Effector memory CD4-positive, alpha-beta T cell (primary cell): ENCODE data around the gene SH3PXD2A.

Experiments
- DNase-seq, 3 donors: peaks; one replicate each; pipeline ENCODE4 v3.0.0-alpha.2; 2020
- H3K27ac ChIP-seq: 2 replicates; pipeline ENCODE4 v1.7.0; 2013; ENCODE audit warnings: mild to moderate bottlenecking, low read length, moderate library complexity; ENCODE audit not compliant: insufficient read depth, poor library complexity, severe bottlenecking
- H3K27me3 ChIP-seq: replicated peaks from 2 replicates; pipeline ENCODE4 v1.7.0; 2013; ENCODE audit warnings: mild to moderate bottlenecking, low read length; ENCODE audit not compliant: insufficient read depth, control insufficient read depth, poor library complexity, severe bottlenecking
- H3K36me3 ChIP-seq: 2 replicates; pipeline ENCODE4 v1.7.0; 2013; ENCODE audit warnings: mild to moderate bottlenecking, low read length, moderate library complexity; ENCODE audit not compliant: control insufficient read depth, insufficient read depth
- H3K4me1 ChIP-seq: 2 replicates; pipeline ENCODE4 v1.7.0; 2013; ENCODE audit warnings: low read length, mild to moderate bottlenecking; ENCODE audit not compliant: control insufficient read depth, insufficient read depth, poor library complexity, severe bottlenecking
- H3K4me3 ChIP-seq: 2 replicates; pipeline ENCODE4 v1.7.0; 2013; ENCODE audit warnings: low read length, low read depth, mild to moderate bottlenecking; ENCODE audit not compliant: insufficient read depth, poor library complexity, severe bottlenecking
- H3K9me3 ChIP-seq: 2 replicates; pipeline ENCODE4 v1.7.0; 2013; ENCODE audit warnings: mild to moderate bottlenecking, low read length, moderate library complexity; ENCODE audit not compliant: control insufficient read depth

SH3PXD2A gene

DNA sequence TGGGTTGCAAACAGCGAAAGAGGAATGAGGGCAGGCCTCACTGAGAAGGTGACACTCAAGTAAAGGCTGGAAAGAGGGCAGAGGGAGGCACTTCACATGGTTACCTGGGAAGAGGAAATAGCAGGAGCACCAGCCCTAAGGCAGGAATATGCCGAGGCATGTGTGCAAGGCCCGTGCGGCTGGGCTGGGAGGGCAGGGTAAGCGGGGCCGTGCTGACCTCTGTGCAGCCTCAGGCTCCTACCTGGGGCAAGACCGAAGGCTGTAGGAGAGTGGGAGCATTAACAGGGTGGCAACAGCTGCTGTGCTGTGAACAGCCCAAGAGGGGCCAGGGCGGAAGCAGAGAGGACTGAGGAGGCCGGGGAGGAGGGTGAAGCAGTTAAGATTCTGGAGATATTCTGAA lies 24.0 kb upstream of the SH3PXD2A start:
- Histone ChIP-seq H3K36me3 (peaks cover 80% of the 10 kb centered on the region), H3K27me3 (no peaks in the 10 kb centered on the region), H3K9me3 (no peaks in the 10 kb centered on the region), H3K4me1 (no peaks in the 10 kb centered on the region), H3K27ac (no peak overlapping the region), H3K4me3 (no peak overlapping the region)
- no peak for DNase-seq

GRCh38 chr10:103877861-103878260 lies 22.5 kb upstream of the SH3PXD2A start:
- no peak for DNase-seq
- no peaks in the 10 kb centered on the region for H3K4me1 ChIP-seq
- no peaks in the 10 kb centered on the region for H3K9me3 ChIP-seq
- H3K36me3 ChIP-seq, result peaks cover 73% of the 10 kb centered on the region
- H3K27me3 ChIP-seq, result no peaks in the 10 kb centered on the region
- no peak overlapping the region for H3K4me3 ChIP-seq
- no peak overlapping the region for H3K27ac ChIP-seq

DNA sequence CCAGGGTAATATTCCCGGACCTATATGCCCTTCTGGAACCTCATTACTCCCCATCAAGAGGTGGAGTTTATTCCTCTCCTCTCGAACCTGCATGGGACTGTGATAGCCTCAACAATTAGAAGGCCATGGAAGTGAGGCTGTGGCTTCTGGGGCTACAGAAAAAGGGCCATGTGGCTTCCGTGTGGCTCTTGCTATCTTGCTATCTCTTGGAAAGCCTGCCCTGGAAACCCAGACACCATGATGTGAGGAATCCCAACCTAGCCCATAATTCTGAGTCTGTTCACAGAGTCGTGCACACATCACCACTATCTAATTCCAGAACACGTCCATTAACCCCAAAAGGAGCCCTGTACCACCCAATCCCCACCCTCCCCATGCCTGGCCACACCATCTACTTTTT lies 20.8 kb upstream of the SH3PXD2A start:
- no peak overlapping the region for H3K4me3 ChIP-seq
- no peaks in the 10 kb centered on the region for H3K4me1 ChIP-seq
- no peak for DNase-seq
- H3K36me3 ChIP-seq, result peaks cover 66% of the 10 kb centered on the region
- no peak overlapping the region for H3K27ac ChIP-seq
- no peaks in the 10 kb centered on the region for H3K9me3 ChIP-seq
- no peaks in the 10 kb centered on the region for H3K27me3 ChIP-seq

- DNase-seq, result no peak
- Histone ChIP-seq H3K27me3 (no peaks in the 10 kb centered on the region), H3K4me3 (no peak overlapping the region), H3K27ac (no peak overlapping the region), H3K9me3 (no peaks in the 10 kb centered on the region), H3K4me1 (no peaks in the 10 kb centered on the region), H3K36me3 (peaks cover 51% of the 10 kb centered on the region)
Measured at GRCh38 chr10:103874730-103875129, 19.4 kb upstream of the SH3PXD2A start.

GRCh38 chr10:103872137-103872931 lies 17.0 kb upstream of the SH3PXD2A start:
- H3K4me1 ChIP-seq, result no peaks in the 10 kb centered on the region
- no peaks in the 10 kb centered on the region for H3K9me3 ChIP-seq
- no peak overlapping the region for H3K4me3 ChIP-seq
- no peak for DNase-seq
- no peak overlapping the region for H3K27ac ChIP-seq
- peaks cover 27% of the 10 kb centered on the region for H3K36me3 ChIP-seq
- no peaks in the 10 kb centered on the region for H3K27me3 ChIP-seq

DNA sequence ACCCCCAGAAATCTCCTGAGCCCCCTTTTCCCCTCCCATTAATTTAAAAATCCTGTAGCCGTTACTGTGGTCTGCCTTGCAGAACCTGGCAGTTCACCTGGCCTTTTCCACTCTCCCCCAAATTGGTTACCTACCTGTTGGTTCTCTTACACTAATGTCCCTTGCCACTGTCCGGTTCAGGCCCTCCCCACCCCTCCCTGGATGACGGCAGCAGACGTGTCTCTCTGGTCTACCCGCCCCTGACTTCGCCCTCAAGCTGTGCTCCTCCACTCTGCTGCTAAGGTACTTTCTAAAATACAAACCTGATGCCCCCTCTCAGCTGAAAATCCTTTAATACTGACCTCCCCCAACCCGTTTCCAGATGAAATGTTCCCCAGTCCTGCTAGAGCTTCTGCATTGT lies 15.6 kb upstream of the SH3PXD2A start:
- Histone ChIP-seq H3K36me3 (peaks cover 17% of the 10 kb centered on the region), H3K27ac (no peak overlapping the region), H3K9me3 (peaks cover 3% of the 10 kb centered on the region), H3K27me3 (no peaks in the 10 kb centered on the region), H3K4me3 (no peak overlapping the region), H3K4me1 (no peaks in the 10 kb centered on the region)
- DNase-seq, result no peak

DNA sequence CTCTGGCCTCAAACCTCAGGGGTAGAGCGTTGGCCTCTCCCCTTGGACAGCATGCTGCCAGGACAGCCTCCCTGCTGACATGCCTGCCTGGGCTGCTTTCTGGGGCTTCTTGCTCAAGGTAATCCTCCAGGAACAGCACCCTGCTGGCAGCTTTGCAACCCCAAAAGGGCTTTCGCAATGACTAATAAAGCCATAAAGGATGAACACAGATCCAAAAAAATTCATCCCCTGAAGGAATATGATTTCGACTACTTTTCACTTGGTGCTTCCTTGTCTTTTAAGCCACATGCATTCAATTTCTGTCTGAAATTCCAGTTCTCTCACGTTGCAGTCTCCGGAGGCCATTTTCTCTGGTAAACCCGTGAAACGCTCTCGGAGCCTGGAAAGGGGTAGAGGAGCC lies 15.1 kb upstream of the SH3PXD2A start:
- H3K4me1 ChIP-seq, result no peaks in the 10 kb centered on the region
- no peaks in the 10 kb centered on the region for H3K27me3 ChIP-seq
- no peak overlapping the region for H3K27ac ChIP-seq
- H3K4me3 ChIP-seq, result no peak overlapping the region
- peaks cover 16% of the 10 kb centered on the region for H3K36me3 ChIP-seq
- peaks cover 6% of the 10 kb centered on the region for H3K9me3 ChIP-seq
- no peak for DNase-seq

DNA sequence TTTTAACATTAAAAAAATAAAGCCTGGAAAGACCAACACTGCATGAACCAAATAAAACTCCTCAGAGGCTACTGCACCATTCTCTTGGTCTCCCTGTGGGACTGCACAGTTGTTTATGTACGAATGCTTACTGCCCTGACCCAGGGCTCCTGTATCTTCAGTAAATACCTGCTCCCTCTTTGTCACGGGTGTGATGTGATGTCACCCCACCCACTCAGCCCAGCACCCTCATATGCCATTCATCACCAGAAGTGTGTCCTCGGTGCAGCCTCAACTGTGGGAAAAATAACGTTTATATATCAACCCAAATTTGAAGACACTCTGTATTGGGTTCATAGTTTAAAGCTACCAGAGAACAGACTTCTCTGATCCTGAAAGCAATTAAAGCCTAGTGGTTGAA lies 14.0 kb upstream of the SH3PXD2A start:
- no peaks in the 10 kb centered on the region for H3K4me1 ChIP-seq
- no peaks in the 10 kb centered on the region for H3K27me3 ChIP-seq
- H3K4me3 ChIP-seq, result no peak overlapping the region
- peaks cover 10% of the 10 kb centered on the region for H3K36me3 ChIP-seq
- no peak overlapping the region for H3K27ac ChIP-seq
- no peak for DNase-seq
- H3K9me3 ChIP-seq, result peaks cover 14% of the 10 kb centered on the region

- H3K27me3 ChIP-seq, result no peaks in the 10 kb centered on the region
- H3K9me3 ChIP-seq, result peaks cover 14% of the 10 kb centered on the region
Measured at GRCh38 chr10:103868200-103868599, 12.8 kb upstream of the SH3PXD2A start.

DNA sequence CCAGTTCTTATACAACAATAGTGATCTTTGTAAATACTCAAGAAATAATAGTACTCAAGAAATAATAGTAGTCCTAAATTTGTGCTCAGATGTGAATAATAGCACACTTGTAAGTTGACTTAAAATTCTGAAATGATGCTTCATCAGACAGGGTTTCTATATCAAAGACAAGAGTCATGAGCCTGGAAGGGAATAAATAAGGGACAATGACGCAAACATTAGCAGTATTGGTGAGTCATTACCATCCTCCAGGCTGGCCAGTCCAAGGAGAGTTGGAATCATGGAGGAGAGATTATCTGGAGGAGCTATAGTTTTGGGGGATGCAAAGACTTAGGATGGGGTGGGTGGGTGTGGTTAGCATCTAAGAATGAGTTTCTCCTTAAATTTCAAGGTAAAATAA lies 6.1 kb upstream of the SH3PXD2A start:
- H3K36me3 ChIP-seq, result no peaks in the 10 kb centered on the region
- H3K4me3 ChIP-seq, result no peak overlapping the region
- H3K9me3 ChIP-seq, result peaks cover 14% of the 10 kb centered on the region
- no peaks in the 10 kb centered on the region for H3K4me1 ChIP-seq
- H3K27me3 ChIP-seq, result no peaks in the 10 kb centered on the region
- no peak overlapping the region for H3K27ac ChIP-seq
- DNase-seq, result no peak

More at GRCh38 chr10:103868200-103868599, 12.8 kb upstream of the SH3PXD2A start:
- Histone ChIP-seq H3K4me3 (no peak overlapping the region), H3K36me3 (peaks cover 10% of the 10 kb centered on the region), H3K4me1 (no peaks in the 10 kb centered on the region), H3K27ac (no peak overlapping the region)
- no peak for DNase-seq
